Measurements from ENCODE around the gene LRFN2.

DNA sequence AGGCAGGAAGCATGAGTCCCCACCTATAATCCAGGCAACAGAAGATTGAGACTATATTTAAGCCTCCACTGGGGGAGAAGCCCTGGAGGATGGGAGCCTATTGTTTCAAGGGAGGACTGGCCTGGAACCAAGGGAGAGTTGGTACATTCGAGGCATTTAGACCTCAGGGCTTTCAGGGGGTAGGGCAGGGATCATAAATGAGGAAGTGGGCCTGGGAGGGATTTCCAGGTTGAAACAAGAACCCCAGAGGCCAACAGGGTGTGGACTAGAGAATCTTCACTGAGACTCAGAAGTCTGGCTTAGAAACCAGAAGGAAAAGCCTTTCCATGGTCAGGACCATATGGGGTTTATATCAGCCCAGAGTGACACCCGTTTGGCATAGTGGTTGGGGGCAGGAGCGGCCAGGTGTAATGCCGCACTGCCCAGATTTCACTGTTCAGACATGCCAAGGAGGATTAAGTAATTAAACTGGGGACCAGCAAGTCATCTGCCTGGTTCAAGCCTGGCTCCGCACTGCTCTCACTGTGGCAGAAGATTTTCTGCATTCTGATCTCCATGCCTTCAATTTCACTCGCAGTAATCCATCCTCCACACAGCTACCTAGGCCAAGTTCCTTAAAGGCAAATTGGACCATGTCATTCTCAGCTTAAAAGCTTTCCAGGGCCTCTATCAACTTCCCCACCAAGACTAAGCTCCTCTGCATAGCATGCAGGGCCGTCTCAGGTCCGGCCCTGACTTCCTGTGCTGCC lies 17.8 kb downstream of the LRFN2 start:
- no peak for TF ChIP-seq PHF8 (conservative IDR thresholded peaks at IDR 0.05; ENCODE audit: low read depth, low read length)
- TF ChIP-seq, protein P1, sequence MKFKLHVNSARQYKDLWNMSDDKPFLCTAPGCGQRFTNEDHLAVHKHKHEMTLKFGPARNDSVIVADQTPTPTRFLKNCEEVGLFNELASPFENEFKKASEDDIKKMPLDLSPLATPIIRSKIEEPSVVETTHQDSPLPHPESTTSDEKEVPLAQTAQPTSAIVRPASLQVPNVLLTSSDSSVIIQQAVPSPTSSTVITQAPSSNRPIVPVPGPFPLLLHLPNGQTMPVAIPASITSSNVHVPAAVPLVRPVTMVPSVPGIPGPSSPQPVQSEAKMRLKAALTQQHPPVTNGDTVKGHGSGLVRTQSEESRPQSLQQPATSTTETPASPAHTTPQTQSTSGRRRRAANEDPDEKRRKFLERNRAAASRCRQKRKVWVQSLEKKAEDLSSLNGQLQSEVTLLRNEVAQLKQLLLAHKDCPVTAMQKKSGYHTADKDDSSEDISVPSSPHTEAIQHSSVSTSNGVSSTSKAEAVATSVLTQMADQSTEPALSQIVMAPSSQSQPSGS (IDR thresholded peaks at IDR 0.05; ENCODE audit: low read length): no peak
- TF ChIP-seq, protein P2, sequence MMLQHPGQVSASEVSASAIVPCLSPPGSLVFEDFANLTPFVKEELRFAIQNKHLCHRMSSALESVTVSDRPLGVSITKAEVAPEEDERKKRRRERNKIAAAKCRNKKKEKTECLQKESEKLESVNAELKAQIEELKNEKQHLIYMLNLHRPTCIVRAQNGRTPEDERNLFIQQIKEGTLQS (IDR thresholded peaks at IDR 0.05; ENCODE audit: insufficient read depth, low read depth, low read length): no peak
- no peak for TF ChIP-seq RBBP5 (IDR thresholded peaks at IDR 0.05; ENCODE audit: borderline replicate concordance, low read depth, low read length)
- no peak for TF ChIP-seq ZNF274 (IDR thresholded peaks at IDR 0.05; ENCODE audit: borderline replicate concordance, extremely low read depth, low read length)
- no peak for TF ChIP-seq SRF (IDR thresholded peaks at IDR 0.05; ENCODE audit: low read depth, low read length)
- TF ChIP-seq POLR2A (IDR thresholded peaks at IDR 0.05; ENCODE audit: control extremely low read depth in 1 of 2, low read depth in 2 of 2, low read length in 2 of 2): no peak
- TF ChIP-seq, protein P3, sequence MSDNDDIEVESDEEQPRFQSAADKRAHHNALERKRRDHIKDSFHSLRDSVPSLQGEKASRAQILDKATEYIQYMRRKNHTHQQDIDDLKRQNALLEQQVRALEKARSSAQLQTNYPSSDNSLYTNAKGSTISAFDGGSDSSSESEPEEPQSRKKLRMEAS (IDR thresholded peaks at IDR 0.05): no peak
- TF ChIP-seq, protein P4, sequence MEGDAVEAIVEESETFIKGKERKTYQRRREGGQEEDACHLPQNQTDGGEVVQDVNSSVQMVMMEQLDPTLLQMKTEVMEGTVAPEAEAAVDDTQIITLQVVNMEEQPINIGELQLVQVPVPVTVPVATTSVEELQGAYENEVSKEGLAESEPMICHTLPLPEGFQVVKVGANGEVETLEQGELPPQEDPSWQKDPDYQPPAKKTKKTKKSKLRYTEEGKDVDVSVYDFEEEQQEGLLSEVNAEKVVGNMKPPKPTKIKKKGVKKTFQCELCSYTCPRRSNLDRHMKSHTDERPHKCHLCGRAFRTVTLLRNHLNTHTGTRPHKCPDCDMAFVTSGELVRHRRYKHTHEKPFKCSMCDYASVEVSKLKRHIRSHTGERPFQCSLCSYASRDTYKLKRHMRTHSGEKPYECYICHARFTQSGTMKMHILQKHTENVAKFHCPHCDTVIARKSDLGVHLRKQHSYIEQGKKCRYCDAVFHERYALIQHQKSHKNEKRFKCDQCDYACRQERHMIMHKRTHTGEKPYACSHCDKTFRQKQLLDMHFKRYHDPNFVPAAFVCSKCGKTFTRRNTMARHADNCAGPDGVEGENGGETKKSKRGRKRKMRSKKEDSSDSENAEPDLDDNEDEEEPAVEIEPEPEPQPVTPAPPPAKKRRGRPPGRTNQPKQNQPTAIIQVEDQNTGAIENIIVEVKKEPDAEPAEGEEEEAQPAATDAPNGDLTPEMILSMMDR (IDR thresholded peaks at IDR 0.05; ENCODE audit: control extremely low read depth in 1 of 3, insufficient read depth in 1 of 3, low read depth in 1 of 3, low read length in 3 of 3): no peak
- no peak for TF ChIP-seq POLR2AphosphoS5 (IDR thresholded peaks at IDR 0.05; ENCODE audit: low read depth, low read length)
- TF ChIP-seq, protein P5, sequence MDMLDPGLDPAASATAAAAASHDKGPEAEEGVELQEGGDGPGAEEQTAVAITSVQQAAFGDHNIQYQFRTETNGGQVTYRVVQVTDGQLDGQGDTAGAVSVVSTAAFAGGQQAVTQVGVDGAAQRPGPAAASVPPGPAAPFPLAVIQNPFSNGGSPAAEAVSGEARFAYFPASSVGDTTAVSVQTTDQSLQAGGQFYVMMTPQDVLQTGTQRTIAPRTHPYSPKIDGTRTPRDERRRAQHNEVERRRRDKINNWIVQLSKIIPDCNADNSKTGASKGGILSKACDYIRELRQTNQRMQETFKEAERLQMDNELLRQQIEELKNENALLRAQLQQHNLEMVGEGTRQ (IDR thresholded peaks at IDR 0.05; ENCODE audit: low read length): no peak
- TF ChIP-seq TEAD4 (IDR thresholded peaks at IDR 0.05; ENCODE audit: low read depth, low read length): no peak

Measured in H1 (cell line).